ENCODE results near the gene RAB7A.

The RAB7A gene

GRCh38 chr3:128845119-128845777 is 119.3 kb downstream of the RAB7A start:
- TF ChIP-seq CTCF (IDR thresholded peaks at IDR 0.05; ENCODE audit: insufficient read depth, low read depth, low read length, missing control alignments): no peak

GRCh38 chr3:128845778-128846485 is 119.9 kb downstream of the RAB7A start:
- TF ChIP-seq CTCF (IDR thresholded peaks at IDR 0.05; ENCODE audit: insufficient read depth, low read depth, low read length, missing control alignments): peak; percentile 21
- DNase-seq (ENCODE audit: low read depth): peak; percentile 59
- no peak overlapping the region for H3K4me3 ChIP-seq (ENCODE audit: low read length)

More at GRCh38 chr3:128845119-128845777, 119.3 kb downstream of the RAB7A start:
- DNase-seq (ENCODE audit: low read depth): no peak
- no peak overlapping the region for H3K4me3 ChIP-seq (ENCODE audit: low read length)

- DNase-seq (ENCODE audit: low read depth): no peak
- no peak for TF ChIP-seq CTCF (IDR thresholded peaks at IDR 0.05; ENCODE audit: insufficient read depth, low read depth, low read length, missing control alignments)
- H3K4me3 ChIP-seq (ENCODE audit: low read length): no peak overlapping the region
Measured at GRCh38 chr3:128846486-128846891, 120.5 kb downstream of the RAB7A start.

GRCh38 chr3:128847666-128848370 is 121.8 kb downstream of the RAB7A start:
- no peak for TF ChIP-seq CTCF (IDR thresholded peaks at IDR 0.05; ENCODE audit: insufficient read depth, low read depth, low read length, missing control alignments)
- no peak for DNase-seq (ENCODE audit: low read depth)
- no peak overlapping the region for H3K4me3 ChIP-seq (ENCODE audit: low read length)

GRCh38 chr3:128848936-128849335 is 123.0 kb downstream of the RAB7A start:
- H3K4me3 ChIP-seq (ENCODE audit: low read length): no peak overlapping the region
- no peak for TF ChIP-seq CTCF (IDR thresholded peaks at IDR 0.05; ENCODE audit: insufficient read depth, low read depth, low read length, missing control alignments)
- DNase-seq (ENCODE audit: low read depth): no peak

- peak; percentile 7 for TF ChIP-seq CTCF (IDR thresholded peaks at IDR 0.05; ENCODE audit: insufficient read depth, low read depth, low read length, missing control alignments)
- no peak for DNase-seq (ENCODE audit: low read depth)
- H3K4me3 ChIP-seq (ENCODE audit: low read length): no peak overlapping the region
Measured at GRCh38 chr3:128849911-128850455, 124.0 kb downstream of the RAB7A start.
